Neural progenitor cell (in vitro differentiated cells): Measurements from ENCODE around the gene ZNF316.

ENCODE experiments used
- CTCF ChIP-seq: fragments of 200-600 bp; sonication (generic); IDR thresholded peaks from 2 replicates; pipeline ENCODE4 v1.5.1; 2017; ENCODE audit warnings: antibody characterized with exemption, mild to moderate bottlenecking
- EZH2 ChIP-seq: fragments of 200-600 bp; sonication (generic); IDR thresholded peaks from 2 replicates; pipeline ENCODE4 v1.6.1; 2017; ENCODE audit warnings: antibody characterized with exemption, mild to moderate bottlenecking, moderate library complexity
- EZH2phosphoT487 ChIP-seq: fragments of 200-600 bp; sonication (generic); IDR thresholded peaks from 2 replicates; pipeline ENCODE4 v1.6.1; 2017; ENCODE audit warnings: antibody characterized with exemption

- TF ChIP-seq CTCF: no peak
- TF ChIP-seq EZH2: no peak
- no peak for TF ChIP-seq EZH2phosphoT487
Measured at GRCh38 chr7:6655636-6656385, 18.7 kb downstream of the ZNF316 start.
